GM12873 (cell line): Measurements from ENCODE around the gene WHRN.

Source experiments
- TF ChIP-seq, protein P1 (sequence below): IDR thresholded peaks from 2 replicates; pipeline ENCODE4 v1.5.1; 2012; ENCODE audit warnings: low read depth, mild to moderate bottlenecking, moderate library complexity, low read length, control low read depth; ENCODE audit not compliant: insufficient read depth; ENCODE audit errors: missing control alignments

WHRN gene

DNA sequence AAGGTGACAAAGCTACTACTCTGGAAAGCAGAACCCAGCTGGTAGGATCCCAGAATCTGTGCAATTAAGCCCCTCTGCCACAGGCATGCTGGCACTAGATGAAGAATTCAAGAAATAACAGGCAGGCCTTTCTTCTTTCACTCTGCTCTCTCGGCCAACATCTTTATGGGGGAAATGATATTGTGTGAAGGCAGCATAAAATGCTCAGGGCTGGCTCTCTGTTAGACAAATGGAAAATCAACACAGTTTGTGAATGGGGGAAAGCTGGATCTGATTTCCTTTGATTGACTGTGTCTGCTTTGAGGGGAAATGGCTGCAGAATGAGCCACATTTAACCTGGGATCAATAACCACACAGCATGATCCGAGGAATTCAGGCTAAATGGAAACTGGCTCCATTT lies 88.4 kb downstream of the WHRN start:
- TF ChIP-seq, protein P1, sequence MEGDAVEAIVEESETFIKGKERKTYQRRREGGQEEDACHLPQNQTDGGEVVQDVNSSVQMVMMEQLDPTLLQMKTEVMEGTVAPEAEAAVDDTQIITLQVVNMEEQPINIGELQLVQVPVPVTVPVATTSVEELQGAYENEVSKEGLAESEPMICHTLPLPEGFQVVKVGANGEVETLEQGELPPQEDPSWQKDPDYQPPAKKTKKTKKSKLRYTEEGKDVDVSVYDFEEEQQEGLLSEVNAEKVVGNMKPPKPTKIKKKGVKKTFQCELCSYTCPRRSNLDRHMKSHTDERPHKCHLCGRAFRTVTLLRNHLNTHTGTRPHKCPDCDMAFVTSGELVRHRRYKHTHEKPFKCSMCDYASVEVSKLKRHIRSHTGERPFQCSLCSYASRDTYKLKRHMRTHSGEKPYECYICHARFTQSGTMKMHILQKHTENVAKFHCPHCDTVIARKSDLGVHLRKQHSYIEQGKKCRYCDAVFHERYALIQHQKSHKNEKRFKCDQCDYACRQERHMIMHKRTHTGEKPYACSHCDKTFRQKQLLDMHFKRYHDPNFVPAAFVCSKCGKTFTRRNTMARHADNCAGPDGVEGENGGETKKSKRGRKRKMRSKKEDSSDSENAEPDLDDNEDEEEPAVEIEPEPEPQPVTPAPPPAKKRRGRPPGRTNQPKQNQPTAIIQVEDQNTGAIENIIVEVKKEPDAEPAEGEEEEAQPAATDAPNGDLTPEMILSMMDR: no peak

DNA sequence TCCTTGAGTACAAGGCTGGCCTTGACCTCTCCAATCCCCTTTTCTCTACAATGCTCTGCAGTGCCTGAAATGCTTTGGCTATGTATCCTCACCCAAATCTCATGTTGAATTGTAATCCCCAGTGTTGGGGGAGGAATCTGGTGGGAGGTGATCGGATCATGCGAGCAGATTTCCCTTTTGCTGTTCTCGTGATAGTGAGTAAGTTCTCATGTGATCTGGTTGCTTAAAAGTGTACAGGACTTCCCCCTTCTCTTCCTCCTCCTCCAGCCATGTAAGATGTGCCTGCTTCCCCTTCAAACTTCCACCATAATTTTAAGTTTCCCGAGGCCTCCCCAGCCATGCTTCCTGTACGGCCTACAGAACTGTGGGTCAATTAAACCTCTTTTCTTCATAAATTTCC lies 89.0 kb downstream of the WHRN start:
- TF ChIP-seq, protein P1: no peak

DNA sequence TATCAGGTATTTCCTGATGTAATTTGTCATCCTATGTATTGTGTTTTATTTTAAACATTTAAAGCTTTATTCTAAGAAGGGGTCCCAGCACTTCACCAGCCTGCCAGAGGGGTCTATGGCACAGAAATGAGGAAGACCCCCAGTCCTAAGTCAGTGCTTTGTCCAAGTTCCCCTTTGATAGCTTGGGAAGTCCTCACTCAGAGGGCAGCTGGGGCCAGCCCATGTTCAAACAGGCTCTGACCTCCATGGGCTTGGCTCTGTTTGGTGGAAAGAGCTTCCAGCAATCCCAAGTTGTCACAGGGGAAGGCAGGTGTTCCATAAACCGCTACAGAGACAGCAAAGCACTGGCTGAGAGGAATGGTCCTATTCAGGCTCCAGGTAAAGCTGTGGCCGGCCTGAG lies 90.9 kb downstream of the WHRN start:
- TF ChIP-seq, protein P1: no peak

DNA sequence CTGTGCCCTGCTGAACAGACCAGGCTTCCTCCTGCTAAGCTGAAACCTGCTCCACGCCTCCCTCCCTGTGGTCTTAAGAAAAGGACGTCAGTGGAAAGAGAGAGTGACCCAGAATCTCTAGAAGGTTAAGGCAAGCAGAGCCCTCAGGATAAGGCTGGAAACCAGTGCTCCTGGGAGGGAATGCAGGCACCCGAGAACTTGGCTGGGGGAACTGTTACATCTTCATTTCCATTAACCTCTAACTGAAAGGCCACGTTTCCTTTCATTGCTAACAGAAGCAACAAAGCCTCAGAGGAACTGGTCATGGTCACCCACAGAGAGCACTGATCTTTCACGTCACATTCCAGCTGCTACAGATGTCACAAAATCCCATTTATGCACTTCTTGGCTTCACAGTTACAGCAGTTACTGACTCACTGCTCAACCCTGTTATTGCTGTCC lies 91.4 kb downstream of the WHRN start:
- TF ChIP-seq, protein P1: no peak

DNA sequence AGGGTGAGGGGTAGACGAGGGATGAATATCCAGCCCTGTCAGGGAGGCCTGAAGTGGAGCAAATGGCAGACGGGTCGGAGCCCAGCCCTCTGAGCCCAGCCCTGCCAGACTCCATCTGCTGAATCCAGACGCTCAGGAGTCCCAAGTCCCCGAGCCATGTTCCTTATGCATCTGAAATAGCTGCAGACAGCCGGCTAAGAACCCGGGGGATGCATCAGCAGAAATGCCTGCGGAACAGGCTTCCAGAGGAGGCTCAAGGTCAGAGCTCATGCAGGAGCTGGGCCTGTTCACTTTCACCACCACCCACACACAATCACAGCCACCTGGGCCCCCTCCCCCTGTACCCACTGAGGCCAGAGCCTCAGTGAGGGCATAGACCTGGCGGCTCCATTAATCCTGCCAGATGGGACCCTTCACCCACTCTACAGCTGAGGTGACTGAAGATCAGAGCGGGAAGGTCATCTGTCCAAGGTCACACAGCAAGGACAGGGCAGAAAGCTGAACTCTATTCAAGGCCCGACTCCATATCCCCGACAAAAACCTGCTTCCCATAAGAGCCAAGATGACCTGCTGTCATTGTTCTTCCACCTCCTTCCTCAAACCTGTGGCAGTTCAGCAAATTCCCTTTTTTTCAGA lies 93.1 kb downstream of the WHRN start:
- TF ChIP-seq, protein P1: no peak

DNA sequence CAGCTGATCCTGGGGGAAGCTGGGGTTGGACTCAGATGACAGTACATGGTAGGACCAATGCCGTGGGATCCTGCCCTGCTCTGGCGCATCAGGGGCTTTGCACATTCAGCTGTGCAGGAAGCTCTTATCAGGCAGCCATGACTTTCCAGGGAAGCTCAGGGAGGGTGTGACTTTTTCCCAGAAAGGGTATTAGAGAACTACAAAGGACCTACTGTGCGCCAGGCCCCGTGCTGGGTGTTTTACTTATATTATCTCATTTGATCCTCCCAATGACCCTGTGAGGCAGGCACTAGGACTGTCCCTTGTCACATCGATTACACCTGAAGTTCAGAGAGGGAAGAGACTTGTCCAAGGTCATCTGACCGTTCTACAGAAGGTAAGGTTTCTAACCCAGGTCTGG lies 93.8 kb downstream of the WHRN start:
- TF ChIP-seq, protein P1: no peak

DNA sequence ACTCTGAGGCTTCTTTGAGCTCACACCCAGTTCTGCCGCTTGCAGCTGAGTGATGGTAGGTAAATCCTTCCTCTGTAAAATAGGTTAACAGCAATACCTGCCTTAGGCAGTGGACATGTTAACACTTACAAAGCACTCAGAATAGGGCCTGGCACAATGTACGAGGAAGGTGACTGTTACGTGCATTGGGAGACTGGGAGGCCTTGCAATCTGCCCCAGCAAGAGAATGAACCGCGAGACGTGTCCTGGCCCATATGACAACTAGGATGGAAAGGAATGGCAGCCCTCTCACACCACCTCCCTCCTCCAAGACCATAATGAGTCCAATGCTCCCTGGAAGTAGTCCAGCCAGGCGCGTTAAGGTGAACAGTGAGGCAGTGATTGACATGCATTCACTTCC lies 94.4 kb downstream of the WHRN start:
- TF ChIP-seq, protein P1: no peak
